GM19438 (cell line): ENCODE measurements around the gene MRPL46.
A peak's percentile ranks its signal among the peaks of the same experiment; 100 is the strongest.

Experiments
- ATAC-seq: cut with Tn5 transposase; IDR thresholded peaks from one replicate; pipeline ENCODE4 v1.9.1; 2021; ENCODE audit warnings: low read depth; ENCODE audit not compliant: unreplicated experiment

MRPL46 gene

GRCh38 chr15:88467073-88467934 is at the start of gene MRPL46, which contains the start of gene MRPS11:
Gene MRPL46, minus strand, starts transcription at chr15:88467388. Its CDS starts 11 bp downstream, at chr15:88467377.
Gene MRPS11, plus strand, starts transcription at chr15:88467708. Its CDS starts 10 bp downstream, at chr15:88467718.
- peak; percentile 89 for ATAC-seq

- ATAC-seq: no peak
Observed at GRCh38 chr15:88513195-88513594, 46.0 kb upstream of the MRPL46 start.

- ATAC-seq: no peak
Observed at GRCh38 chr15:88512601-88513000, 45.4 kb upstream of the MRPL46 start.

GRCh38 chr15:88512078-88512477 is 44.9 kb upstream of the MRPL46 start:
- ATAC-seq: no peak

- ATAC-seq: no peak
Observed at GRCh38 chr15:88511161-88511560, 44.0 kb upstream of the MRPL46 start.

- ATAC-seq: no peak
Observed at GRCh38 chr15:88509964-88510363, 42.8 kb upstream of the MRPL46 start.

- ATAC-seq: no peak
Observed at GRCh38 chr15:88509321-88509720, 42.1 kb upstream of the MRPL46 start.

GRCh38 chr15:88506628-88507027 is 39.4 kb upstream of the MRPL46 start:
- no peak for ATAC-seq

GRCh38 chr15:88505721-88506120 is 38.5 kb upstream of the MRPL46 start:
- no peak for ATAC-seq

GRCh38 chr15:88504445-88504844 is 37.3 kb upstream of the MRPL46 start:
- ATAC-seq: no peak

GRCh38 chr15:88498996-88499395 is 31.8 kb upstream of the MRPL46 start:
- ATAC-seq: no peak

GRCh38 chr15:88497109-88497765 is 30.0 kb upstream of the MRPL46 start:
- ATAC-seq: no peak

- no peak for ATAC-seq
Observed at GRCh38 chr15:88493844-88494243, 26.7 kb upstream of the MRPL46 start.

GRCh38 chr15:88491158-88491557 is 24.0 kb upstream of the MRPL46 start:
- no peak for ATAC-seq

GRCh38 chr15:88490036-88490435 is 22.8 kb upstream of the MRPL46 start:
- no peak for ATAC-seq

- ATAC-seq: no peak
Observed at GRCh38 chr15:88489321-88489720, 22.1 kb upstream of the MRPL46 start.

- no peak for ATAC-seq
Observed at GRCh38 chr15:88487796-88488523, 20.8 kb upstream of the MRPL46 start.

- ATAC-seq: no peak
Observed at GRCh38 chr15:88487178-88487795, 20.1 kb upstream of the MRPL46 start.

GRCh38 chr15:88484682-88485331 is 17.6 kb upstream of the MRPL46 start:
- no peak for ATAC-seq

- no peak for ATAC-seq
Observed at GRCh38 chr15:88482263-88482662, 15.1 kb upstream of the MRPL46 start.
